ENCODE measurements around the gene IL11.

DNA sequence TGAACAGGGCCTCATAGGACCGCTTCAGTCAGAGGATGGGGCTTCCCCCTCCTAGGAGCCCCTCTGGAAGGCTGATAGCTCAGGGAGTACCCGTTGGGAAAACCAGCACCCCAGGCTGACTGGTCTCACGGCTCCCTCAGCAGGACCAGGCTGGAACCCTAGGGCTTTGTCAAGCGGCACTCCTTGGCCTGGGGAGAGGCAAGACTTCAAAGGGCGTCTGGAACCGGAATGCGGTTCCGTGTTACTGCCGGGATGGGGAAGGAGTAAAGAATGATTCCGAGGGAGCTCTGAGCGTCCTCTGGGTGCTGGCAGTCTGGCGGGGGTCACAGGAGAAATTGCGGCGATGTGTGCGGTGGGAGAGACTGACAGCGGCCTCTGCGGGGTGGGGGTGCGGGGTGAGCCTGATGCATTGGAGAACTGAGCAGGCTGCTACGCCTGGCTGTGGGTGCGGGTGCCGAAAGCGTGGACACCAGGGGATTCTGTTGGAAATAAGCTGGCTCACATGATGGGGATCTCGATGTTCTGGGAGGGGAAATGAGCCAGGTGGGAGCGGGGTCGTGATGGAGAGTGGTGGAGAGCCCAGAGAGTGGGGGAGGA is 17.6 kb downstream of the IL11 start:
- TF ChIP-seq, protein P1, sequence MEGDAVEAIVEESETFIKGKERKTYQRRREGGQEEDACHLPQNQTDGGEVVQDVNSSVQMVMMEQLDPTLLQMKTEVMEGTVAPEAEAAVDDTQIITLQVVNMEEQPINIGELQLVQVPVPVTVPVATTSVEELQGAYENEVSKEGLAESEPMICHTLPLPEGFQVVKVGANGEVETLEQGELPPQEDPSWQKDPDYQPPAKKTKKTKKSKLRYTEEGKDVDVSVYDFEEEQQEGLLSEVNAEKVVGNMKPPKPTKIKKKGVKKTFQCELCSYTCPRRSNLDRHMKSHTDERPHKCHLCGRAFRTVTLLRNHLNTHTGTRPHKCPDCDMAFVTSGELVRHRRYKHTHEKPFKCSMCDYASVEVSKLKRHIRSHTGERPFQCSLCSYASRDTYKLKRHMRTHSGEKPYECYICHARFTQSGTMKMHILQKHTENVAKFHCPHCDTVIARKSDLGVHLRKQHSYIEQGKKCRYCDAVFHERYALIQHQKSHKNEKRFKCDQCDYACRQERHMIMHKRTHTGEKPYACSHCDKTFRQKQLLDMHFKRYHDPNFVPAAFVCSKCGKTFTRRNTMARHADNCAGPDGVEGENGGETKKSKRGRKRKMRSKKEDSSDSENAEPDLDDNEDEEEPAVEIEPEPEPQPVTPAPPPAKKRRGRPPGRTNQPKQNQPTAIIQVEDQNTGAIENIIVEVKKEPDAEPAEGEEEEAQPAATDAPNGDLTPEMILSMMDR (IDR thresholded peaks at IDR 0.05) = no peak
- TF ChIP-seq POLR2A (IDR thresholded peaks at IDR 0.05) = no peak

Data from tibial nerve (tissue), 3 donors.